HG03060 (cell line): ENCODE results near the gene SHROOM4.

ENCODE experiments used
- ATAC-seq: cut with Tn5 transposase; IDR thresholded peaks from one replicate; pipeline ENCODE4 v1.9.1; 2021; ENCODE audit warnings: low read depth, moderate number of reproducible peaks; ENCODE audit not compliant: unreplicated experiment

SHROOM4 gene

DNA sequence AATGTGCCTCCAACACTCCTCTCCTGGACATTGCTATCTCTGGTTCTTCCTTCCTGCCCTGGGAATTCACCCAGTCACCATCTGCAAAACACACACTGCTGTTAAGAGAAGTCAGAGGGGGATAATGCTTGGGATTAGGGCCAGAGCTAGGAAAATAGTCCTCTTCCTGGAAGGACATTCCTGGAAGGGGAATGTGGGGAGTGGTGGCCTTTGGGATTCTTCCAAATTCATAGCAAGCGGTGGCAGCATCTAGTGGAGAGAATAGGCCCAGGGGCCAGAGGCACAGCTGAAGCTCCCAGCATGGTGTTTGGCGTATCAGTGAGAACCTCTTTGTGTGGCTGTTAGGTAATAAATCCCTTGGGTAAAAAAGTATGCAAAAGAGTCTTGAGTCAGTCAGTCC, 34.3 kb downstream of the SHROOM4 start:
- no peak for ATAC-seq

- ATAC-seq = no peak
Measured at GRCh38 chrX:50778272-50778671, 35.7 kb downstream of the SHROOM4 start.

- ATAC-seq = no peak
Measured at GRCh38 chrX:50776248-50776647, 37.7 kb downstream of the SHROOM4 start.

GRCh38 chrX:50771382-50771781, 42.6 kb downstream of the SHROOM4 start:
- no peak for ATAC-seq

GRCh38 chrX:50770702-50771101, 43.3 kb downstream of the SHROOM4 start:
- no peak for ATAC-seq

- ATAC-seq = no peak
Measured at GRCh38 chrX:50769389-50770063, 44.5 kb downstream of the SHROOM4 start.

GRCh38 chrX:50768801-50769200, 45.2 kb downstream of the SHROOM4 start:
- no peak for ATAC-seq

GRCh38 chrX:50765986-50766385, 48.0 kb downstream of the SHROOM4 start:
- ATAC-seq = no peak

DNA sequence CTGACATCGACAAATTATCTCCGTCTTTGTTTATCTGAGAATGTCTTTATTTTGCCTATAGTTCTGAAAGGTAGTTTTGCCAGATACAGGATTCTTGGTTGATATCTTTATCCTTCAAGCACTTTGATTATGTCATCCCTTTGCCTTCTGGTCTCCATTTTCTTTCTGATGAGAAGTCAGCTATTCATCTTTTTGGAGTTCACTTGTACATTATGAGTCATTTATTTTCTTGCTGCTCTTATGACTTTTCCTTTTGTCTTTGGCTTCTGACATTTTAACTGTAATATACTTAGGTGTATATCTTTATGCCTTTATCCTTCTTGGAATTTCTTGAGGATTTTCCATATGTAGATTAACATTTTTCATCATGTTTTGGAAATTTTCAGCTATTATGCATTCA, 51.4 kb downstream of the SHROOM4 start:
- ATAC-seq = no peak

DNA sequence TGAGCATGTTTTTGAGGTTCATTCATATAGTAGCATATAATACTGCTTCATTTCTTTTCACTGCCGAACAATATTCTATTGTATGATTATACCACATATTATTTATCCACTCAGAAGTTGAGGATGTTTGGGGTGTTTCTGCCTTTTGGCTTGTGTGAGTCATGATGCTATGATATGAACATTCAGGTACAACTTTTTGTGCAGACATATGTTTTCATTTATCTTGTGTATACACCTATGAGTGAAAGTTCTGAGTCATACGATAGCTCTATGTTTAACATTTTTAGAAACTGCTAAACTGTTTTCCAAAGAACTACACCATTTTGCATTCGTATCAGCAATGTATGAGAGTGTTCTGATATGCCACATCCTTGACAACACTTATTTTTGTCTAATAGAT, 57.7 kb downstream of the SHROOM4 start:
- no peak for ATAC-seq

GRCh38 chrX:50751091-50751490, 62.9 kb downstream of the SHROOM4 start:
- ATAC-seq = no peak

DNA sequence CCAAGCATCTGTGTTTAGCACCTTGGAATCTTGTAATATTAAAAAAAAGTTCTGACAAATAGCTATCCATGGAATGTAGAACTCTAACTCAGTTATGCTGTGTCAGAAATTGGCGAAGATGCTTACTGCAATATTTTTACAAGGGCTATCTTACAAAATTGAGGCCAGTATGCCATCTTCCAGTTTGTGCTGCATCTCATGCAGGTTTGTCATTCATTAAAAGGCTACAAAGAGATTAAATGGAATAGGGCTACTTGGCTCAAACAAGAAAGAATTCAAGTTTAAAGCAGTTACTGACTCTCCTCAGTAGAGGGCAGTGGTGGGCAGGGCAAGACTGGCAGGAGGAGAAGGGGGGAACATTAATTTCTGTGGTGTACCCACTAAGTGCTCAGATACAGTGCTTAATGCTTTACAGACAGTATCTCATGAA, 66.5 kb downstream of the SHROOM4 start:
- ATAC-seq = no peak

GRCh38 chrX:50736656-50737055, 77.3 kb downstream of the SHROOM4 start:
- ATAC-seq = no peak

GRCh38 chrX:50726296-50726695, 87.7 kb downstream of the SHROOM4 start:
- ATAC-seq = no peak

GRCh38 chrX:50725310-50725709, 88.7 kb downstream of the SHROOM4 start:
- ATAC-seq = no peak

GRCh38 chrX:50723006-50723405, 91.0 kb downstream of the SHROOM4 start:
- ATAC-seq = no peak

GRCh38 chrX:50721764-50722521, 92.1 kb downstream of the SHROOM4 start:
- ATAC-seq = no peak

GRCh38 chrX:50719614-50720013, 94.4 kb downstream of the SHROOM4 start:
- ATAC-seq = no peak

- ATAC-seq = no peak
Measured at GRCh38 chrX:50718776-50719175, 95.2 kb downstream of the SHROOM4 start.

DNA sequence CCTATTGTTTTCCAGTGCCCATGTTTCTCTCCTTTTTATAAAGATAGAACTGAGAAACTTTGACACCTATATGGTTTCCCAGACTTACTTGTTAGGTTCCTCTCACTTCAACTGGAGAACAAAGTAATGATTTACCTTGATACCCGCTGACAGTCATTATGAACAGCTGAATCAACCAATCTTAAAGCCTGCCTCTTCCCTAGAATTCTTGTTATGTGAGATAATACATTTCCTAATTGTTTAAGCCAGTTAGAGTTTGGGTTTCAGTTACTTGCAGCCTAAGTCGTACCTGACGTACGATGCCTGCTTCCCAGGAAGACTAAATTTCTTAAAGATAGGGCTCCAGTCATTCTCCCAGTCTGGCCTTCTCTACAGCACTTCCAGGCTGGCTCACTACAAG, 97.3 kb downstream of the SHROOM4 start:
- ATAC-seq = no peak

DNA sequence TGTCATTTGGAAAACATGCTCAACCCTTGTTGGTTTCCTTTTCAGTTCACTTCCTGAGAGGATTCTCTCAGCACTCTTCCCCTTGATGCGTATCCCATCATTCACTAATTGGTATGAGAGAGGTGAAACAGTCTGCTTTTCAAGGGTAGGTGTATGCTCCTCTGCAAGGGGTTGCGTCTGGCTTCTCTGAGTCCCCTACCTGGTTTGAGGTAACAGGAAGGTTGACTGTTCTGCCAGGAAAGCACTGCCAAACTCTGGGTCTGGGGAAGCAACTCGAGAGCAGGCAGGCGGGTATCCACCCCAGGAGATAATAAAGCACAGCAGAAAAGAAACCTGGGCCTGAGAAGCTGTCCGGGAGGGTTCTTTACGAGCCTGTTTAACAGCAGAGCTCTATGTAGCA, 101.2 kb downstream of the SHROOM4 start:
- no peak for ATAC-seq

DNA sequence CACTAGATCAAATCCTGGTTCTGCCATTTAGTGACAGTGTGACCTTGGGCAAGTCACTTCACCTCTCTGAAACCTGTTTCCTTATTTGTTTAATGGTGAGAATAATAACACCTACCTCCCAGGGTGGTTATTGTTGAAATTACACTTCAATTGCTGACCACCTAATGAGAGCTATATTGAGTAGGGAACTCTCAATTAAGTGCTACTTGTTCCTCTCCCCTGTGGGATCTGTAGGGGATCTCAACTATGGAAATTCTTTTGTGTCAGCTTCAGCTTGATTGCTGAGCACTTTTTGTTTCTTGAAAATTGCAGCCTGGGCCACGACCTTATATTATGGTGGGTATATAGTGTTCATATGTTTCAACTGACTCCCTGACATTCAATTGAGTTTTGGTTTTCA, 102.1 kb downstream of the SHROOM4 start:
- ATAC-seq = no peak
